ELF-1 (cell line): ENCODE results near the gene XKR7.
"Not testable (repeated sequence)": the region's sequence is repeated elsewhere in the genome, so short reads cannot be mapped to it uniquely, and the experiment has no call there.

Source experiments
- DNase-seq: peaks from one replicate; pipeline ENCODE4 v3.0.0-alpha.2; 2016; ENCODE audit warnings: low read depth, low spot score

The XKR7 gene, protein sequence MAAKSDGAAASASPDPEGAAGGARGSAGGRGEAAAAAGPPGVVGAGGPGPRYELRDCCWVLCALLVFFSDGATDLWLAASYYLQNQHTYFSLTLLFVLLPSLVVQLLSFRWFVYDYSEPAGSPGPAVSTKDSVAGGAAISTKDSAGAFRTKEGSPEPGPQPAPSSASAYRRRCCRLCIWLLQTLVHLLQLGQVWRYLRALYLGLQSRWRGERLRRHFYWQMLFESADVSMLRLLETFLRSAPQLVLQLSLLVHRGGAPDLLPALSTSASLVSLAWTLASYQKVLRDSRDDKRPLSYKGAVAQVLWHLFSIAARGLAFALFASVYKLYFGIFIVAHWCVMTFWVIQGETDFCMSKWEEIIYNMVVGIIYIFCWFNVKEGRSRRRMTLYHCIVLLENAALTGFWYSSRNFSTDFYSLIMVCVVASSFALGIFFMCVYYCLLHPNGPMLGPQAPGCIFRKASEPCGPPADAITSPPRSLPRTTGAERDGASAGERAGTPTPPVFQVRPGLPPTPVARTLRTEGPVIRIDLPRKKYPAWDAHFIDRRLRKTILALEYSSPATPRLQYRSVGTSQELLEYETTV

DNA sequence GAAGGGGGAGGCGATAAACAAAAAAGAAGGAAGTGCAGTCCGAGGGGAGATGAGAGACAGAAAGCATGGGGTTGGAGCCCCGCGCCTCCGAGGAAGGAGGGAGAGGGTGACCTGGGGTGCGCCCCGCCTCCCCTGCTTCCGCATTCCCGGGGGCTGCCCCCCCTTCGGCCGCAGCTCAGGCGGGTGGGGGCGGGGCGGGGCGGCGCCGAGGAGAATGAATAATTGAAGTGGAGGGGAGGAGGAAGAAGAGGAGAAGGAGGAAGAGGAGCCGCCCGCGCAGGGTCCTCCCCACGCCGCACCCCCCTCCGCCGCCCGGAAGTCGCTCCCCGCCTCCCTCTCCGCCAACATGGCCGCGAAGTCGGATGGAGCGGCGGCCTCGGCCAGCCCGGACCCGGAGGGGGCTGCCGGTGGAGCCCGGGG is at the start of gene XKR7:
Gene XKR7, plus strand, starts transcription at position 322 of the 420 bp plus-strand sequence. Its CDS starts 25 bp downstream, at position 347.
- DNase-seq = no peak

GRCh38 chr20:31918466-31919105 is 49.4 kb upstream of the XKR7 start:
- no peak for DNase-seq

DNA sequence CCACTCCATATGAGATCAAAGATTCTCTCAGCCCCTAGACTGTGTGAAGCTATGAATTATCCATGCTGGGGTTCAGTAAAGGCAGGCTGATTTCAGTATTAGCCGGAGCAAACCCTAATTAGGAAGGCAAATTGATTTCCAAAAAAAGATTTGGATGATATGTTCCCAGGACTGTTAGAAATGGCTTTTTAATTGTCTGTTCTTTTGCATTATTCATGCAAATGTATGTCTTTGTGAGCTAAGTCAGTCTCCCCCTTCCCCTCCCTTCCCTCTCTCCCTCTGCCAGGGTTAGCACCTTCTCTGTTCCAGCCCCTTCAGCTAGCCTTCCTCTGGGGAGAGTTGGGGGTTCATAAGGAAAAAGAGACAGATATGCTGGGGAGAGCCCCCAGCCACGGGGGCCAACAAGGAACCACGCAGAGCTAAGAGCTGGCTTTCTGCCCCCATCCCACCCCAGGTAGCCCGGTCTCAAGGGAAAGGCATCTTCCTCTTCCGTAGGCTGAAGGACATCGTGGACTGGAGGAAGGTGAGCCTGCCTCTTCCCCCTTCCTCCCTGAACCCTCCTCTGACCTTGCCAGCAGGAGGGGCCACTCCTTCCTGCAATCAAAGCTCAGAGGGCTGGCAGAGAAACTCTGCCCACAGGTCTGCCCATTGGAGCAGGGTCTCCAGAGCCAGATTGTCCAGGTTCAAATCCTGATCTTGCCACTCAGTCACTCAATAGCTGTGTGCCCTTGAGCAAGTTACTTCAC is 48.4 kb upstream of the XKR7 start:
- DNase-seq = no peak

DNA sequence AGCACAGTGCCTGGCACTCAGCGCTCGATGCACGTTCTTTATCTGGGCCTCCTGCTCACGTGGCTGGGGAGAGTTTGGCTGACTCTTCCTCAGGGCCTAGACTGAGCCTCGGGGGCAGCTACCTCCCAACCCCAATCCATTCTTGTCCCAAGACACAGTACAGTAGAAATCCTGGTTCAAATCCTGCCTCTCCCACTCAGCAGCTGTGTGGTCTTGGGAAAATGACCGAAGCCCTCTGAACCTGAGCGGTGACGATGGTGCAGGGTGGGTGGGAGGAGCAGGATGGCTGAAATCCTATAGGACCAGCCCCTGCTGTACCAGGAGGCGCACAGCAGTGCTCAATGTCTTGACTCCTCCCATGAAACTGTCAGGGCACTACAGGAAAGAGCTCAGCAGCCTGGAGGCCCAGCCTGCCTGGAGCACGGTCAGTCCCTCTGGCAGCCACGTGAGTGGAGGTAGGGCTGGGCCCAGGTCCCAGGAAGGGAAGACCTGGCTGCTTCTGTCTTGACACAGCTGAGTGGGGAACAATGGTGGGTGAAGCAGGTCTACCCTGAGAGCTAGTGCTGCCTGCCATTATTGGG is 47.6 kb upstream of the XKR7 start:
- peak; percentile 50 for DNase-seq

GRCh38 chr20:31921480-31921879 is 46.5 kb upstream of the XKR7 start:
- not testable (repeated sequence) for DNase-seq

DNA sequence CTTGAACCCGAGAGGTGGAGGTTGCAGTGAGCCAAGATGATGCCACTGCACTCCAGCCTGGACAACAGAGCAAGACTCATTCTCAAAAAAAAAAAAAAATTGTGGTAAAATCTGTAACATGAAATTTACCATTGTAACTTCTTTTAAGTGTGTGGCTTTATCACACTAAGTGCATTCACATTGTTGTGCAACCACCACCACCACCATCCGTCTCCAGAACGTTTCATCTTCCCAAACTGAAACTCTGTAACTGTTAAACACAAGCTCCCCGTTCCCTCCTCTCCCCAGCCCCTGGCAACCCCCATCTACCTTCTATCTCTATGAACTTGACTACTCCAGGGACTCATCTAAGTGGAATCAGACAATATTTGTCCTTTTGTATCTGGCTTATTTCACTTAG is 45.8 kb upstream of the XKR7 start:
- no peak for DNase-seq

DNA sequence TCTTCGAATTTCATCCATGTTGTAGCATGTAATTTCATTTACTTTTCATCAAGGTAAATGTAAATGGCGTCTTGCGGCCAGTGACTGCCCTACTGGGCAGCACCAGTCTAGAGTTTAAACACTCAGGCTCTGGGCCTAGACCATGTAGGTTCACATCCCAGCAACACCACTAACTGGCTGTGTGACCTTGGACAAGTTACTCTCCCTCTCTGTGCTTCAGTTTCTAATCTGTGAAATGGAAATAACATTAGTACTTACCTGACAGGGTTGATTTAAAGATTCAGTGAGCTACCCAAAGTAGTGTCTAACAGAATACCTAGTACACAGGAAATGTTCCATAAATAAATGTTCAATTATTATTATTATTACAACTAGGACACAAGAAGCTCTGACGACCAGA is 45.4 kb upstream of the XKR7 start:
- no peak for DNase-seq

DNA sequence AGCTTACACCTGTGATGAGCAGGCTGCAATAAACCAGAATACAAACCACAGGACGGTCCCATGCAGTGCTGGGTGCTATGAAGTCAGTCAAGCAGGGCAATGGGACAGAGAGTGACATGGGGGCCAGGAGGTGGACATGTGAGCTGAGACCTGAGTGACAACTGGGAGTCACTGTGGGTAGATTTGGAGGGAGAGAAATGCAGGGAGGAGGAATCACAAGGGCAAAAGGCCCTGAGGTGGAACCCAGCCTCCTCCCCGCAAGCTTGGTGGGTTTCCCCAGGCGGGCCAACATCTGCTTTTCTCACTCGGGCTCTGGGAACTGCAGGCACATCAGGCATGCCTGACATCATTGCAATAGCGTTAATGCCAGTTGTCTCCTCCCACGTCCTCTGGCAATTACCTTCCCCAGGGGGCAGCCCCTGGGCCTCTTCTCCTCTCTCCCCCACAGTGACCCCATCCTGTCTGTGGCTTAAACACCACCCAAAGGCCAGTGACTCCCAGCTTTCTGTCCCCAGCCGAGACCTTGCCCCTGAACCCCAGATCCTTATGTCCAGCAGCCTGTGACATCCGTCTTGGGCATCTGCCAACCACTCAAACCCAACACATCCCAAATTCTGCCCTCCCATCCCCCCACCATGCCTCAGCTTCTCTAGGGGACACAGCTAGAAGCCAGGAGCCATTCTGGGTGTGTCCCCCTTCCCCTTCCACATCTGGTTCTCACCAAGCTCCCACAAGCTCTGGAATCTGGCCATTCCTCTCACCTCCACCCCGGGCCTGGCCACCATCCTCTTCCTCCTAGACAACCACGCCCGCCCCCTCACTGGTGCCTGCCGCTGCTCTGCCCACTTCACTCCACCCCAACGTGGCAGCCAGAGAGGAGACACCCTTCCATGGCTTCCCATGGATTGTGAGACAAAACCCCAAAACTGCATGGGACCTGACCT is 44.3 kb upstream of the XKR7 start:
- DNase-seq = no peak

- no peak for DNase-seq
Measured at GRCh38 chr20:31924561-31924960, 43.4 kb upstream of the XKR7 start.

GRCh38 chr20:31925631-31926030 is 42.3 kb upstream of the XKR7 start:
- DNase-seq = no peak

- DNase-seq = no peak
Measured at GRCh38 chr20:31926493-31926892, 41.5 kb upstream of the XKR7 start.

- no peak for DNase-seq
Measured at GRCh38 chr20:31927627-31928159, 40.3 kb upstream of the XKR7 start.

DNA sequence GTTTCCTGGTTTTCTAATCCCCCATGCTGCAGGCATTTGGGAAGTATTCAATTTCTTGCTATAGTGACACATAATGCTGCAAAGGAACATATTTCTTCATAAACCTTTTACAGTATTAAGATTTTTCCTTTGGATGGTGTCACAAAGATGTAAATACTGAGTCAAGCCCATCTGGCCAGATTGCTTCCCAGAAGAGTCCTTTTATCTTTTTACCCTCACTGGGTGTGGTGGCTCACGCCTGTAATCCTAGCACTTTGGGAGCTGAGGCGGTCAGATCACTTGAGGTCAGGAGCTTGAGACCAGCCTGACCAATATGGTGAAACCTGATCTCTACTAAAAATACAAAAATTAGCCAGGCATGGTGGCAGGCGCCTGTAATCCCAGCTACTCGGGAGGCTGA is 38.3 kb upstream of the XKR7 start:
- not testable (repeated sequence) for DNase-seq

GRCh38 chr20:31930779-31931178 is 37.2 kb upstream of the XKR7 start:
- no peak for DNase-seq

DNA sequence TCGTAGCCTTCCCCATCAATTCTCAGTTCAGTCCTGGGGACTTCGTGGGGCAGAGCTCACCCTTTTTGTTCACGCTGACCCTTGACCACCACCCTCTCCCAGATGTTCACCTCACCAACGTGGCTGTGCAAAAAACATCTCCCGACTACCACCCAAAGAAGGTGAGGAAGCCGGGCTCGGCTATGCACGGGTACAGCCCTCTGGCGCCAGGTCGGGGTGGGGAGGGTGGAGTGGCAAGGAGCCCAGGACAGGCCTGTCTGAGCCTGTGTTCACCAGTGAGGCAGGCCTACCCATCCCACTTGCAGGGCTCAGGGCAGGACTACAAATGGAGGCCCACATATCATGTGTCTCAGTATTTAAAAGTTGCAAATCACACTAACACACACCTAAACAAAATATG is 34.3 kb upstream of the XKR7 start:
- no peak for DNase-seq

DNA sequence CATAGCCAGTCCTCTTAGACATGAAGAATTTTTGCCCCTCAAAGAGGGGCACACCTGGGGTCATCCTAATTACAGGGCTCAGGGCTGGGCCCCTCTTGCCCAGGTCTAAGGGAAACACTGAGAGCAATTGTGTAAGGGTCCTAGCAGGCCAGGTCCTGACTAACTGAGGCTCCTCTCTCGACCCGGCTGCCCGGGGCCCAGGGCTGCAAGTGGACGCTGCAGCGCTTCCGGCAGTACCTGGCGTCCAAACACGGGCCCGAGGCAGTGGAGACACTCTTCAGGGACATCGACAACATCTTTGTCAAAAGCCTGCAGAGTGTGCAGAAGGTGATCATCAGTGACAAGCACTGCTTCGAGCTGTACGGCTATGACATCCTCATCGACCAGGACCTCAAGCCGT is 33.5 kb upstream of the XKR7 start:
- DNase-seq = no peak

GRCh38 chr20:31934968-31935764 is 32.8 kb upstream of the XKR7 start:
- peak; percentile 57 for DNase-seq

GRCh38 chr20:31936420-31936819 is 31.5 kb upstream of the XKR7 start:
- no peak for DNase-seq

DNA sequence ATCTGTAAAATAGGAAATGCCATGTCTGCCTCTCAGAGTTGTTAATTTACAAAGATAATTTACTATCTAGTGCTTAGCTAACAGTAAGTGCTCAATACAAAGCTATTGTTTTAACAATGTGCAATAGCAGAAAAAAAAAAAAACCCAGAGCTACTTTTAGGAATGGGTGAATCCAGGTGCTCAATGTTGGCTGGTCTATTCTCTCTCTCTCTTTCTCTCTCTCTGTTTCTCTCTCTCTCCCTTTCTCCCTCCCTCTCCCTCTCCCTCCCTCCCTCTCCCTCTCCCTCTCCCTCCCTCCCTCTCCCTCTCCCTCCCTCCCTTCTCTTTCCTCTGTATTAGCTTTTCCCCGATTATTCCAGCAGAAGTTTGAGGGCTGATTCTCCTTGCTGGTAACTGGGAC is 30.1 kb upstream of the XKR7 start:
- DNase-seq = no peak

DNA sequence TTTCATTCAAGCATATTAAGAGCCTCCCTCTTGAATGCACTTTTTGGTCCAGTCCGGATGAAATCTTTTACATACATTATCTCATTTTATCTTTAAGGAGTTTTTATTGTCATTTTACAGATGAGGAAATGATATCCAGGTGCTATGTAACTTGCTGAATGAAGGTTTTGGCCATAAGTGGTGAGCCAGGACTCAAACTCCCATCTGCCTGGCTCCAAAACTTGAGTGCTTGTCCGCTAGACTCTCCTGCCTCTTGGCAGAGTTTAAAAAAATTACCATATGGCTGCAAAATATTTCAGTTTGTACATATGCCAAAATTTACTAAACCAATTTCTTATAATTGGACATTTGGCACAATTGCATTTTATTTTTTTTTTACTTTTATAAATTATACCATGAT is 28.3 kb upstream of the XKR7 start:
- DNase-seq = no peak
